Gastroesophageal sphincter (tissue), 3 donors: ENCODE data around the gene CTNNA3.

Experiments used
- CTCF ChIP-seq, 4 experiments: fragments of 200-600 bp in 2 of 4; fragments of 450-650 bp in 2 of 4; sonication (generic) in 1 of 4; IDR thresholded peaks; one replicate each; pipeline ENCODE4 v1.5.1; 2017 to 2019; ENCODE audit warnings: antibody characterized with exemption in 4 of 4, mild to moderate bottlenecking in 2 of 4, moderate library complexity in 2 of 4
- POLR2A ChIP-seq, 2 donors: fragments of 450-650 bp; IDR thresholded peaks; one replicate each; pipeline ENCODE4 v1.6.1; 2017; ENCODE audit warnings: antibody characterized with exemption in 2 of 2, mild to moderate bottlenecking in 2 of 2, moderate library complexity in 1 of 2

GRCh38 chr10:66291133-66291532, 1404.9 kb downstream of the CTNNA3 start:
- TF ChIP-seq POLR2A (IDR thresholded peaks at IDR 0.05) = no peak
- no peak for TF ChIP-seq CTCF (IDR thresholded peaks at IDR 0.05)
